K562 (cell line): ENCODE measurements around the gene BSPRY. TPM values are rescaled to one million over a fixed set of nuclear protein-coding genes. Genes with fewer than 3 reads are reported as not detected.

Experiments used
- ATAC-seq: fragments of 200-7000 bp; cut with Tn5 transposase; 3 replicates; pipeline ENCODE4 v1.9.1; 2020; ENCODE audit warnings: moderate library complexity
- BruUV-seq: library from RNA; stranded (reverse); fragments of 400-500 nt; replicated peaks from 2 replicates; lab custom pipeline; 2021; lab: Mats Ljungman, UMichigan
- CTCF ChIA-PET: fragments of 300-600 bp; formaldehyde crosslinking; extraction: SDS; loops from one replicate; lab custom pipeline; 2021; ENCODE audit warnings: low intra/inter-chr PET ratio; lab: Yijun Ruan, JAX
- POLR2A ChIA-PET: fragments of 300-600, 350-650 bp; sonication (Branson Sonifier 250); formaldehyde crosslinking; extraction: SDS; loops from one replicate; lab custom pipeline; 2021; ENCODE audit warnings: antibody characterized with exemption, inconsistent platforms; lab: Yijun Ruan, JAX
- DNase-seq, 4 experiments: peaks; one replicate each; pipeline versions ENCODE4 v3.0.0 to v3.0.0-alpha.2; 2011 to 2018; ENCODE audit warnings: low spot score in 3 of 4, mixed read lengths in 3 of 4; ENCODE audit errors: extremely low read depth in 1 of 4
- FAIRE-seq: peaks from 2 replicates; lab custom pipeline; 2011; peaks lifted over from hg19 to GRCh38; lab: Jason Lieb, UNC
- H2AFZ ChIP-seq: 2 replicates; pipeline ENCODE4 v1.6.0; 2011; ENCODE audit warnings: low read depth, low read length, control low read depth, inconsistent platforms
- H3K27ac ChIP-seq: fragments of 200-600 bp; 3 replicates; pipeline ENCODE4 v1.8.0; 2011; ENCODE audit warnings: low read depth, mild to moderate bottlenecking, control low read depth, inconsistent platforms, low read length, moderate library complexity, mixed read lengths; ENCODE audit errors: extremely low read depth
- H3K27me3 ChIP-seq, 2 experiments: fragments of 300-600 bp in 1 of 2; 2 replicates in 1 of 2; 3 replicates in 1 of 2; pipeline versions ENCODE4 v1.6.0 to v1.8.0; 2011; ENCODE audit warnings: inconsistent platforms in 2 of 2, low read length in 2 of 2, mild to moderate bottlenecking in 1 of 2, mixed read lengths in 1 of 2, moderate library complexity in 1 of 2; ENCODE audit not compliant: control insufficient read depth in 2 of 2, insufficient read depth in 2 of 2
- H3K36me3 ChIP-seq: fragments of 300-600 bp; 3 replicates; pipeline ENCODE4 v1.8.0; 2011; ENCODE audit warnings: mild to moderate bottlenecking, low read length, inconsistent platforms; ENCODE audit not compliant: control insufficient read depth, insufficient read depth
- H3K4me1 ChIP-seq, 2 experiments: fragments of 200-600 bp in 1 of 2; replicated peaks in 1 of 2; 2 replicates in 1 of 2; 3 replicates in 1 of 2; pipeline versions ENCODE4 v1.5.1 to v1.8.0; 2011; ENCODE audit warnings: inconsistent platforms in 2 of 2, low read length in 2 of 2, mild to moderate bottlenecking in 1 of 2, mixed read lengths in 1 of 2, moderate library complexity in 1 of 2; ENCODE audit not compliant: control insufficient read depth in 2 of 2, insufficient read depth in 2 of 2
- H3K4me2 ChIP-seq: 2 replicates; pipeline ENCODE4 v1.6.1; 2011; ENCODE audit warnings: low read length, control low read depth, inconsistent platforms, mixed read lengths; ENCODE audit not compliant: insufficient read depth
- H3K4me3 ChIP-seq: fragments of 200-600 bp; sonication (generic), shearing (Covaris generic); 2 replicates; pipeline ENCODE4 v1.5.1; 2016; ENCODE audit warnings: control low read depth, inconsistent platforms
- H3K79me2 ChIP-seq: fragments of 200-600 bp; 3 replicates; pipeline ENCODE4 v1.8.0; 2011; ENCODE audit warnings: low read length, inconsistent platforms; ENCODE audit not compliant: control insufficient read depth, insufficient read depth
- H3K9ac ChIP-seq, 2 experiments: 2 replicates each; pipeline versions ENCODE4 v1.6.0 to v1.6.1; 2011; ENCODE audit warnings: low read depth in 2 of 2, low read length in 2 of 2, control low read depth in 1 of 2, inconsistent platforms in 1 of 2, mild to moderate bottlenecking in 1 of 2, mixed read lengths in 1 of 2; ENCODE audit not compliant: insufficient read depth in 1 of 2
- H3K9me1 ChIP-seq: one replicate; pipeline ENCODE4 v1.6.0; 2011; ENCODE audit warnings: inconsistent platforms, mild to moderate bottlenecking, low read length, moderate library complexity; ENCODE audit not compliant: control insufficient read depth, insufficient read depth
- H3K9me3 ChIP-seq: replicated peaks from 2 replicates; pipeline ENCODE4 v1.5.1; 2011; ENCODE audit warnings: low read depth, low read length, inconsistent platforms; ENCODE audit not compliant: control insufficient read depth, insufficient read depth
- H4K20me1 ChIP-seq: replicated peaks from 2 replicates; pipeline ENCODE4 v1.6.1; 2011; ENCODE audit warnings: low read length, inconsistent platforms, mixed read lengths; ENCODE audit not compliant: control insufficient read depth, insufficient read depth
- CUX1 ChIP-seq: fragments of 200-800 bp; sonication (Bioruptor generic); IDR thresholded peaks from 2 replicates; pipeline ENCODE4 v1.6.1; 2016; ENCODE audit warnings: missing genetic modification characterization, missing compliant biosample characterization
- ESRRA ChIP-seq: fragments of 450-650 bp; IDR thresholded peaks from 2 replicates; pipeline ENCODE4 v1.6.1; 2014; ENCODE audit warnings: low read depth, mild to moderate bottlenecking, moderate library complexity, borderline replicate concordance
- KAT7 ChIP-seq: sonication (generic); formaldehyde crosslinking; IDR thresholded peaks from 2 replicates; pipeline ENCODE4 v1.8.0; 2022; ENCODE audit warnings: missing genetic modification reagents, mild to moderate bottlenecking, borderline replicate concordance
- MXD1 ChIP-seq: fragments of 250-450 bp; sonication (Bioruptor Pico); IDR thresholded peaks from 2 replicates; pipeline ENCODE4 v1.8.0; 2021; ENCODE audit warnings: borderline replicate concordance, mild to moderate bottlenecking, moderate library complexity; ENCODE audit not compliant: poor library complexity, severe bottlenecking
- RNF219 ChIP-seq: fragments of 250-450 bp; sonication (Bioruptor Pico); IDR thresholded peaks from 2 replicates; pipeline ENCODE4 v1.5.0; 2022; ENCODE audit warnings: mild to moderate bottlenecking
- SRSF9 ChIP-seq: fragments of 200-400 bp; formaldehyde crosslinking; IDR thresholded peaks from 2 replicates; pipeline ENCODE4 v1.6.1; 2017; ENCODE audit warnings: low read depth, low read length, borderline replicate concordance
- WGBS: fragments of 100-300 bp; shearing (Covaris generic); methylation state at CpG from one replicate; pipeline ENCODE4 v1.1.6; 2016; ENCODE audit warnings: low coverage, mixed read lengths; ENCODE audit not compliant: insufficient coverage; ENCODE audit errors: missing lambda C conversion rate; 5-methylcytosine and 5-hydroxymethylcytosine counted together
- in situ Hi-C: fragments of 300-500 bp; cut with MboI; formaldehyde crosslinking; loops from 4 replicates; pipeline ENCODE4 v1.15.0; 2018; ENCODE audit warnings: inconsistent platforms, mixed read lengths
- intact Hi-C: fragments of 100-400 bp; cut with micrococcal nuclease; formaldehyde crosslinking; loops from 2 replicates; pipeline ENCODE4 v1.14.2; 2022
- polyA plus RNA-seq, 8 experiments: library from polyadenylated mRNA; depleted of rRNA in 4 of 8; stranded (reverse) in 5 of 8; unstranded in 3 of 8; fragments of >200 nt; fragmentation: Nextera tagmentation in 2 of 8; fragmentation: Illumina TruSeq in 1 of 8; extraction: Ambion mirVana in 2 of 8; extraction: Trizol in 1 of 8; gene quantifications; 2 replicates each; pipeline versions ENCODE4 v1.2.1 to v1.2.3, GENCODE V29; 2011 to 2014; ENCODE audit warnings: inconsistent platforms in 1 of 8, missing spikeins in 1 of 8
- total RNA-seq, 7 experiments: library from RNA; depleted of rRNA in 6 of 7; stranded (reverse); fragments of >200 nt in 6 of 7; fragmentation: Illumina TruSeq in 2 of 7; extraction: Trizol in 2 of 7; gene quantifications; 2 replicates each; pipeline versions ENCODE4 v1.2.1 to v1.2.3, GENCODE V29; 2011 to 2021; ENCODE audit warnings: low replicate concordance in 1 of 7

The BSPRY gene
- total and polyA plus RNA-seq, 9 of the 15 experiments (the other 6 are each of a cell fraction or from before 2014, with no cell fraction given) = 0.07 to 0.67 (median 0.18) TPM

GRCh38 chr9:113310538-113310937 is 38.8 kb upstream of the BSPRY start:
- in situ Hi-C loops (no loop called here), intact Hi-C loops (no loop called here)
- no peaks in the 10 kb centered on the region for H3K9me3 ChIP-seq
- POLR2A ChIA-PET = interaction anchor here (0.6 to 1.1 kb wide), 3 partner anchors 11 to 325 kb away, joined by 3 to 5 read pairs (median 3); no protein-coding TSS in a partner anchor
- 5% methylated on average over 3 of the region's 3 CpGs for WGBS
- CTCF ChIA-PET = interaction anchor here (0.6 to 1.3 kb wide), 3 partner anchors 96 to 499 kb away, joined by 3 to 5 read pairs (median 3); no protein-coding TSS in a partner anchor
- no peaks in the 10 kb centered on the region; a peak in 1 of 5 replicates for H3K4me1 ChIP-seq
- TF ChIP-seq ESRRA = peak; percentile 52; the same call in 1 of the 2 replicates
- TF ChIP-seq MXD1 = no peak
- no TSS peak for BruUV-seq
- ATAC-seq (no peak), FAIRE-seq (no peak), DNase-seq (no peak)
- H4K20me1 ChIP-seq = no peaks in the 10 kb centered on the region
- no peak overlapping the region for H3K4me3 ChIP-seq
- peaks cover 4 to 25% of the 10 kb centered on the region in 2 experiments; a peak in 4 of 5 replicates for H3K27me3 ChIP-seq
- H3K9me1 ChIP-seq = no peaks in the 10 kb centered on the region
- H3K79me2 ChIP-seq = no peaks in the 10 kb centered on the region
- no peak overlapping the region for H3K27ac ChIP-seq
- H2AFZ ChIP-seq = no peak overlapping the region
- H3K4me2 ChIP-seq = no peak overlapping the region
- H3K9ac ChIP-seq = no peak overlapping the region
- no peaks in the 10 kb centered on the region for H3K36me3 ChIP-seq

GRCh38 chr9:113311961-113312360 is 37.4 kb upstream of the BSPRY start:
- no TSS peak for BruUV-seq
- TF ChIP-seq SRSF9 = no peak
- TF ChIP-seq KAT7 (CRISPR knock-in tag) = no peak
- no peak for TF ChIP-seq RNF219 (CRISPR knock-in tag)
- TF ChIP-seq CUX1 = no peak

More at GRCh38 chr9:113311961-113312360, 37.4 kb upstream of the BSPRY start:
- Histone ChIP-seq H3K9me1 (no peaks in the 10 kb centered on the region), H3K4me2 (no peak overlapping the region), H3K9me3 (no peaks in the 10 kb centered on the region), H2AFZ (no peak overlapping the region), H3K79me2 (no peaks in the 10 kb centered on the region), H3K4me3 (no peak overlapping the region), H3K4me1 (no peaks in the 10 kb centered on the region; a peak in 1 of 5 replicates), H3K27me3 (peaks cover 7 to 32% of the 10 kb centered on the region in 2 experiments; a peak in 4 of 5 replicates), H3K36me3 (no peaks in the 10 kb centered on the region), H3K9ac (no peak overlapping the region), H4K20me1 (no peaks in the 10 kb centered on the region), H3K27ac (no peak overlapping the region)
- intact Hi-C loops (no loop called here), in situ Hi-C loops (no loop called here)
- ChIA-PET POLR2A (interaction anchor here (0.5 to 1.6 kb wide), 8 partner anchors 8 to 1691 kb away, joined by 3 to 8 read pairs (median 4); partner anchors contain the start of genes C9orf43, CDC26, POLE3 and PRPF4), CTCF (no interaction called here)
- DNase-seq (no peak), ATAC-seq (no peak), FAIRE-seq (no peak)
- 7% methylated on average over 3 of the region's 3 CpGs for WGBS
